ENCODE measurements around the gene HOXD9.

The HOXD9 gene

GRCh38 chr2:176085861-176086771, 36.4 kb upstream of the HOXD9 start:
- peak; percentile 49 for DNase-seq

- no peak for DNase-seq
These were observed 35.0 kb upstream of the HOXD9 start for GRCh38 chr2:176087330-176088047.

GRCh38 chr2:176088048-176088936, 34.2 kb upstream of the HOXD9 start:
- peak; percentile 62 for DNase-seq

GRCh38 chr2:176088937-176089842, 33.3 kb upstream of the HOXD9 start:
- DNase-seq = no peak

- DNase-seq = no peak
These were observed 32.6 kb upstream of the HOXD9 start for GRCh38 chr2:176089843-176090395.

- DNase-seq = no peak
These were observed 31.7 kb upstream of the HOXD9 start for GRCh38 chr2:176090862-176091261.

- no peak for DNase-seq
These were observed 30.9 kb upstream of the HOXD9 start for GRCh38 chr2:176091329-176092258.

DNA sequence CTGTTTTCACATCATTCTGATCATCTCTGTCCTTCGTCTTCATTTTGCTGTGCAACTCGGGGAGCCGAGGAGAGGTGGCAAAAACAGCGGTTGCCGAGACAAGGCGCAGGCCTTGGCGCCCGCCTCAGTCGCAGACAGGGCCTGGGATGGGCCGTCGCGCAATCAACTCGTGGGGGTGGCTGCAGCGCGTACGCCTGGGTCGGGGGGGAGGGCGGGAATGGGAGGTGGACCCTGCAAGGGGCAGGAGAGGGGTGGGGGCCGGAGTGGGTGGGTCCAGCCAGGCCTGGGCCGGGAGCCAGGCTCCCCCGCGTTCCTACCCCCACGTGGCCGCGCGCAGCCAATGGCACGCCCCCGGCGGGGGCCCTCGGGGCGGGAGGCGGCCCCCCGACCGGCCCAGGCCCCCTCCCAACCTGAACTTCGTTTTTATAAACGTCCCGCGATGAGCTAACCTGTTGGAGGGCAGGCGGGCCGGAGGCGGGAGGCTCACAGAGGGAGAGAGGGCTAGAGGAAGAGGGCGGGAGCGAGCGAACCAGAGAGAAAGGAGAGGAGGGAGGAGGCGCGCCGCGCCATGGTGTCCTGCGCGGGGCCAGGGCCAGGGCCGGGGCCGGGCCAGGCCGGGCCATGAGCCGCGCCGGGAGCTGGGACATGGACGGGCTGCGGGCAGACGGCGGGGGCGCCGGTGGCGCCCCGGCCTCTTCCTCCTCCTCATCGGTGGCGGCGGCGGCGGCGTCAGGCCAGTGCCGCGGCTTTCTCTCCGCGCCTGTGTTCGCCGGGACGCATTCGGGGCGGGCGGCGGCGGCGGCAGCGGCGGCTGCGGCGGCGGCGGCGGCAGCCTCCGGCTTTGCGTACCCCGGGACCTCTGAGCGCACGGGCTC, 30.0 kb upstream of the HOXD9 start, which contains the start of gene HOXD13:
Gene HOXD13, plus strand, starts transcription at position 452 of the 875 bp plus-strand sequence. Its CDS starts 170 bp downstream, at position 622.
- DNase-seq = peak; percentile 16

DNA sequence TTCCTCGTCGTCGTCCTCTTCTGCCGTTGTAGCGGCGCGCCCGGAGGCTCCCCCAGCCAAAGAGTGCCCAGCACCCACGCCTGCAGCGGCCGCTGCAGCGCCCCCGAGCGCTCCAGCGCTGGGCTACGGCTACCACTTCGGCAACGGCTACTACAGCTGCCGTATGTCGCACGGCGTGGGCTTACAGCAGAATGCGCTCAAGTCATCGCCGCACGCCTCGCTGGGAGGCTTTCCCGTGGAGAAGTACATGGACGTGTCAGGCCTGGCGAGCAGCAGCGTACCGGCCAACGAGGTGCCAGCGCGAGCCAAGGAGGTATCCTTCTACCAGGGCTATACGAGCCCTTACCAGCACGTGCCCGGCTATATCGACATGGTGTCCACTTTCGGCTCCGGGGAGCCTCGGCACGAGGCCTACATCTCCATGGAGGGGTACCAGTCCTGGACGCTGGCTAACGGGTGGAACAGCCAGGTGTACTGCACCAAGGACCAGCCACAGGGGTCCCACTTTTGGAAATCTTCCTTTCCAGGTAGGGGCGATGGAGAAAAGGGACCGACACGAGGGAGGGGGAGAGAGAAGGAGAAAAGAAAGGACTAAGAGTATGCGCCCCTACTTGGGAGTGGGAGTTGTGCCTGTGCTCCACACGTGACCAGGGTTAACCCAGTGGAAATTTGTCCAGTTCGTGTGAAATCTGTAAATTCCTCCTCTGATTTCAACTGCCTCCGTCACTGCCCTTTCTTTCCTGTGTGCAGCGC, 29.2 kb upstream of the HOXD9 start:
- no peak for DNase-seq

DNA sequence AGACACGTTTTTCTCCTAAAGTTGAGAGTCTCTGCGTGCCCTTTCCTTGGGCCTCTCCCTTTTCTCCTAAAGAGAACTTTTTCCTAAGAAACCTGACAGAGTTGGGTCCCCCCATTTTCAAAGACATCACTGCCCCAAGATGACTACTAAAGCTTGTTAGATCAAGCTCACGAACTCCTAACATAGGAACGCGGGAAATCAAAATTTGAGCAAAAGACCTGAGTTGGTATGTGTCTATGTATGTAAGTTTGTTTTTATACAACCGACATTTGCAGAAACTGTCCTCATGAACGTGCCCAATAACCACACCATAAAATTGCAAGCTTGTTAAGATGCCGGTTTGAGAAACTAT, 28.6 kb upstream of the HOXD9 start:
- no peak for DNase-seq

DNA sequence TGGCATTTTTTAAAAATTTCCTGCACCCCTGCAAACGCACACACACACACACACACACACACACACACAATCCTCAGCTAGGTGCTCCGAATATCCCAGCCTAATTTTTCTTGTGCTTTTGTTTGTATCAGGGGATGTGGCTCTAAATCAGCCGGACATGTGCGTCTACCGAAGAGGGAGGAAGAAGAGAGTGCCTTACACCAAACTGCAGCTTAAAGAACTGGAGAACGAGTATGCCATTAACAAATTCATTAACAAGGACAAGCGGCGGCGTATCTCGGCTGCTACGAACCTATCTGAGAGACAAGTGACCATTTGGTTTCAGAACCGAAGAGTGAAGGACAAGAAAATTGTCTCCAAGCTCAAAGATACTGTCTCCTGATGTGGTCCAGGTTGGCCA, 28.2 kb upstream of the HOXD9 start:
- no peak for DNase-seq

- no peak for DNase-seq
These were observed 27.1 kb upstream of the HOXD9 start for GRCh38 chr2:176095421-176095820.

DNA sequence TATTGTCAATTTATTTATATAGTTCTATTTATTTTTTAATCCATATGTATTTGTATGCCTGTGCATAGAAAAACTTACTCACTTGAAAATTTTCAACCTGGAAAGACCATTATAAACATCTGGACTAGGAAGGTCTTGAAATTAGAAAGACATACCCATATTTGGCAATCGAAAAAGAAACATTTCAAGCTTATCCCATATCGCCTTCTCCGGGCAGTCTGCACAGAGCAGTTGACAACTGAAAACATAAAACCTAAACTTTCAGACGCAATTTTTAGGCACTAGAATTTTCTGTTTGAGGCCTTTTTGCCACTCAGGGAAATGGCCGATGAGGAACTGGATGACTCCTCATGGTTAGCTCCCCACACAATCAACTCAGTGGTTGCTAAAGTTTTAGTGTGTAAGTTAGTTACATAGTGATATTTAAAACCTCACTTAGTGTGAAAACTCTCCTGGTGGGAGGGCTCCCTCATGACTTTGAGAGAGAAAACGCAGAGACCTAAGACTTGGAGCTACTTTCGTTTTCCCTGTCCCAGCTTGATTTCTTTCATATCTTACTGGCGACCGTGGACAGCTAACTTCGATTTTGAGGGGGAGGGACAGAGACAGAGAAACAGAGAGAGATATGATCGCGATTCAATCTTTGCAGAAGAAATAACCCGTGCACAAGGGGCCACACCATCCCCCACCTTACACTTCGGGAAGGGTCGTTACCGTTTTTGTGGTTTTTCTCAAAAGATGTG, 26.1 kb upstream of the HOXD9 start:
- DNase-seq = no peak

GRCh38 chr2:176096986-176097819, 25.3 kb upstream of the HOXD9 start:
- DNase-seq = peak; percentile 81

- no peak for DNase-seq
These were observed 24.6 kb upstream of the HOXD9 start for GRCh38 chr2:176097820-176098365.

- no peak for DNase-seq
These were observed 24.0 kb upstream of the HOXD9 start for GRCh38 chr2:176098366-176099158.

Measured in NCI-H1436 (cell line).